GM13977 (cell line): Measurements from ENCODE around the gene POGLUT3.

Source experiments
- DNase-seq: peaks from one replicate; pipeline ENCODE4 v3.0.0; 2012; ENCODE audit warnings: low spot score
- in situ Hi-C: fragments of 300-500 bp; cut with MboI; formaldehyde crosslinking; loops from one replicate; pipeline ENCODE4 v1.12.0; 2022; ENCODE audit warnings: low sequenced_read_pairs, low pct_unique_long_range_greater_than_20kb, mixed read lengths, inconsistent platforms; ENCODE audit not compliant: unreplicated experiment
- TF ChIP-seq, protein P1 (sequence below): IDR thresholded peaks from 2 replicates; pipeline ENCODE4 v1.5.1; 2012; ENCODE audit warnings: mild to moderate bottlenecking, control low read depth; ENCODE audit not compliant: insufficient read depth; ENCODE audit errors: extremely low read depth, missing control alignments

POGLUT3 gene

DNA sequence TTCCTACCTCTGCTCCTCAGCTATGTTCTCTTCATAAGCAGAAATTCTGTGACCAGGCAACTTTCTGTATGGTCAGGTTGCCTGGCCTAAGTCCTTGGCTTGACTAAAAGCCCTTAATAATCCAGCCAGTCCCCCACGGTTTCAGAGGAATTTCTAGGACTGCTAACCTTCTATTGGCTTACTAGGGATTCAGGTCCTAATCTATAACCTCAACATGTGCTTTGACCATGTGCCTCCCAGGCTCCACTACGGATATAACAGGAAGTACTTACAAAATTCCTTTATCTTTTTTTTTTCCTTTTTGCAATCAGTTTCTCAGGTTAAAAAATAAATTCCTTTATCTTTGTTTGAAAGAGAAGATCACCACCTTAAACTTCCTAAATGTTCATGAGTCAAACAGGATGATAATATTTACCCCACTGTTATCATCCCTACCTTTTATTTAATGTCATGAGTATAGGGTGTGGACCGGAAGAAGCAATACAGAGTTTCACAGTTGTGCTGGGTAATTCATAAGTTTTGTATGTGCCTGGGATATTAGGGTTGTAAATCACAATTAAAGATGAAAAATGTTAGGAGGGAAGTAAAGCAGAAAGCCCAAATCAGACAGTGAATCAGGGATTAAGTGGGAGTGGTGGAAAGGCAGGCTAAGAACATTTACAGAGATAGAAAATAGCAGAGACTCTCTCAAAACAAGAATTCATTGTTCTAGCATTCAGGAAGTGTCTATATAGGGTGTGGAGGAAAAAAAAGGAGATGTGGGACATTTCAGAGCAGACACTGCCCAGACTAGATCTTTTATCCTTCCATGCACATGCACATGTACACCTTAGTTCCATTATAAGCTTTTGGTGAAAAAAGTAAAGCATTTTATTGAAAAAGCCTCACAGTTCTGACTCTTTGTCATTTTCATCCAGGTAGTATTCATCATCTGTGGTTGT is 10.7 kb upstream of the POGLUT3 start:
- in situ Hi-C loops = no loop called here
- no peak for DNase-seq
- TF ChIP-seq, protein P1, sequence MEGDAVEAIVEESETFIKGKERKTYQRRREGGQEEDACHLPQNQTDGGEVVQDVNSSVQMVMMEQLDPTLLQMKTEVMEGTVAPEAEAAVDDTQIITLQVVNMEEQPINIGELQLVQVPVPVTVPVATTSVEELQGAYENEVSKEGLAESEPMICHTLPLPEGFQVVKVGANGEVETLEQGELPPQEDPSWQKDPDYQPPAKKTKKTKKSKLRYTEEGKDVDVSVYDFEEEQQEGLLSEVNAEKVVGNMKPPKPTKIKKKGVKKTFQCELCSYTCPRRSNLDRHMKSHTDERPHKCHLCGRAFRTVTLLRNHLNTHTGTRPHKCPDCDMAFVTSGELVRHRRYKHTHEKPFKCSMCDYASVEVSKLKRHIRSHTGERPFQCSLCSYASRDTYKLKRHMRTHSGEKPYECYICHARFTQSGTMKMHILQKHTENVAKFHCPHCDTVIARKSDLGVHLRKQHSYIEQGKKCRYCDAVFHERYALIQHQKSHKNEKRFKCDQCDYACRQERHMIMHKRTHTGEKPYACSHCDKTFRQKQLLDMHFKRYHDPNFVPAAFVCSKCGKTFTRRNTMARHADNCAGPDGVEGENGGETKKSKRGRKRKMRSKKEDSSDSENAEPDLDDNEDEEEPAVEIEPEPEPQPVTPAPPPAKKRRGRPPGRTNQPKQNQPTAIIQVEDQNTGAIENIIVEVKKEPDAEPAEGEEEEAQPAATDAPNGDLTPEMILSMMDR = no peak

GRCh38 chr11:108501396-108501795 is 3.2 kb upstream of the POGLUT3 start:
- in situ Hi-C loops = no loop called here
- DNase-seq = no peak
- TF ChIP-seq, protein P1 = no peak

DNA sequence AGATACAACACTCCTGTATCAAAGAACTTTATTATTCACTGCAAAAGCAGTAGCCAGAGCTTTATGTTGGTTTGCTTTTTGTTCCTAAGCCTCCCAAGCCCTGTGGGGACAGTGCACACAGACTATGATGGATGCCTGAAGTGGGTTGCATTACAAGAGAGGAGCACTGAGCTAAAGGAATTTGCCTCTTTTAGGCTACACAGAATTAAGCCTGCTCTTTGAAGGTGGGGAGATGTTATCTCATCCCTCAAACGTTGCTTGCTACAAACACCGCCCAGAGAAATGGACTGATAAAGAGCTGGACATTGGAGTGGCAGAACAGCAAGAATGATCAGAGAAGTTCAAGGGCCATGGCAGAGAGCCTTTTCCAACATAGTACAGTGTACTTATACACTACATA is 2.5 kb upstream of the POGLUT3 start:
- TF ChIP-seq, protein P1 = no peak
- in situ Hi-C loops = no loop called here
- DNase-seq = no peak

DNA sequence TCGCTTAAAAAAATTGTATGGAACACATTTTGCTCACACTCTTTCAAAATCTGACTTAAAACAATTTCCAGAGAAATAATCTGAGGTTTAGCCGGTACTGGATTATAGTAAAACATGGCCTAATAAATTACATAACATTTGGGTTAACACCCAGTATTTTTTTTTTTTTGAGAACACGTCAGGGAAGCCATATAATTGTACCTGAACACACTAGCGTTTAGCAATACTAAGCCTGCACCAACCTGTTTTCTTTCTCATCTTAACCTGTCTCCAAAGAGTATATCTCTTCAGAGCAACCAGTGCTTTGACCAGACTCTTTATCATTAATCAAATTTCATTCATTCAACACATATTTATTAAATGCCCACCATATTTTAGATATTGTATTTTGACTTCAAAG is 2.0 kb upstream of the POGLUT3 start:
- DNase-seq = no peak
- in situ Hi-C loops = no loop called here
- TF ChIP-seq, protein P1 = no peak

DNA sequence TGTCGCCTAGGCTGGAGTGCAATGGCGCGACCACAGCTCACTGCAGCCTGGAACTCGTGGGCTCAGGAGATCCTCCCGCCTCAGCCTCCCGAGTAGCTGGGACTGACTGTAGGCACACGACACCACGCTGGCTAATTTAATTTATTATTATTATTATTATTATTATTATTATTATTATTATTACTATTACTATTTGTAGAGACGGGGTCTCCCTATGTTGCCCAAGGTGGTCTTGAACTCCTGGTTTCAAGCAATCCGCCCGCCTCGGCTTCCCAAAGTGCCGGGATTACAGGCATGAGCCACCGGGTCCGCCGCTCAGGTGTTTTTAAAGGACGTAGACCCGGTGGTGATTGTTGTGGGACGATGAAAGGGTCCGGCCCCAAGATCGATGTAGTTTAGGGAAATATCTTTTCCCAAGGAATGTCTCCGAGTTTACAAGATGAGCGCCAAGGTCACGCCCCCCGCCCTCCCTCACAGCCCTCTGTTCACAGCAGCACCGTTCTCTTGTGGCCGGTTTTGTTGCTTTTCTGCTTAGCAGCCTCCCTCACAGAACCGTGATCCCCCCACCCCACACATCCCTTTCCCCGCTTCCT is 728 bp upstream of the POGLUT3 start:
- TF ChIP-seq, protein P1 = no peak
- in situ Hi-C loops = no loop called here
- no peak for DNase-seq

DNA sequence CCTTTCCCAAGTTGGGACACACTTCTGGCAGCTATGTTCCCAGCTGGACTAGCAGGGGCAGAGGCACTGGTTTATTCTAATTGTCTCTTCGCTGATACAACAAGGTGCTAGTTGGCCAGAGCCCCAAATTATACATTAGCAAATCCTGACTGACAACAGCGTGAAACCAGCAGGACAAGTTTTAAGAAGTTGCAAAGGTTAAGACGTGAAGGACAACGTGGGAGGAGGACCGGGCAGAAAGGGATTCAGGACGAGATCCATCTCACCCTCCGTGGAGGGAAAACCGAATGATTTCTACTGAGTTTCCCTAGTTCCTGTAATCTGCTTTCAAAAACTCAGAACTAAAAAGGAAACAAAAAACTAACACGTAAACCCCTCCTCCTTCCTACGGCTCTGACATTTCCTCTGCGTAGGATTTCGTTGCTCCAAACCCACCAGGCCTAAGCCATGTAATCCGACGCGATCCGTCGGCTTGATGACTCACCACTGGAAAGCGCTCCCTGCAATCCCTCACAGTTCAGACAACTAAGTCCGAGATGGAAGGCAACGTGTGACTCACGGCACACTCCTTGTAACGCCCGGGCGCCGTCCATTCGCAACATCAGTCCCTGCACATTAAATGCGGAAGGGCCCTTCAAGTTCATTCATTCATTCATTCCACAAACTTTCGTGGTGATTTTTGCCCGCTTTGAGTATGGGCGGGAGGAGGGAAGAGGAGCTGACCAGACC is 703 bp downstream of the POGLUT3 start:
- TF ChIP-seq, protein P1 = no peak
- peak; percentile 75 for DNase-seq
- in situ Hi-C loops = no loop called here
